ENCODE data around the gene EYA2. TPM values are rescaled to one million over a fixed set of nuclear protein-coding genes. Genes with fewer than 3 reads are reported as not detected.
A peak's percentile ranks its signal among the peaks of the same experiment; 100 is the strongest.

Gene EYA2
- polyA plus RNA-seq, 3 donors, result 0.04 to 0.16 TPM; not detected in 1

DNA sequence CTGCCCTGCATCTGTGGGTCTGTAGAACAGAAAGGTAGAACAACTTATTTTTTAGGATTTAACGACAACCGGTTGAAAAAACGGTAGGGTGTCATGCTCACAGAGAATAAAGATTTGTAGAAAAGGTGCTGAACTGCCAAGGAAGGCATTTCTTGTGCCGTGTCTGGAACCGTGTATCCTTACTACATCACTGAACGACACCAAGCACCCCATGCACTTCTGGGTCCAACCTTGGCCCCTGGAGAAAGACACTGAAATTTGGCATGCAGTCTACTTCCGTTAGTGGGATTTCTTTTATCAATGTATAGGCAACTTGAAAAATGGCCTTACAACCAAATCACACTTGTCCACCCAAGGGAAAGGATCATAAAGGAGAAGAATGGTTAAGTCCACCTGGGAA, 316.4 kb downstream of the EYA2 start:
- H3K9me3 Mint-ChIP-seq, result no peaks in the 10 kb centered on the region
- intact Hi-C loops (cut with micrococcal nuclease), result no loop called here
- no peak overlapping the region for H2AFZ ChIP-seq (ENCODE audit: insufficient read depth, low read depth, low read length, poor library complexity, severe bottlenecking)
- H3K9me3 ChIP-seq (replicated peaks in 1 of 2; ENCODE audit: control insufficient read depth in 1 of 2, insufficient read depth in 1 of 2, low read length in 2 of 2), result no peaks in the 10 kb centered on the region
- TF ChIP-seq, protein P1, sequence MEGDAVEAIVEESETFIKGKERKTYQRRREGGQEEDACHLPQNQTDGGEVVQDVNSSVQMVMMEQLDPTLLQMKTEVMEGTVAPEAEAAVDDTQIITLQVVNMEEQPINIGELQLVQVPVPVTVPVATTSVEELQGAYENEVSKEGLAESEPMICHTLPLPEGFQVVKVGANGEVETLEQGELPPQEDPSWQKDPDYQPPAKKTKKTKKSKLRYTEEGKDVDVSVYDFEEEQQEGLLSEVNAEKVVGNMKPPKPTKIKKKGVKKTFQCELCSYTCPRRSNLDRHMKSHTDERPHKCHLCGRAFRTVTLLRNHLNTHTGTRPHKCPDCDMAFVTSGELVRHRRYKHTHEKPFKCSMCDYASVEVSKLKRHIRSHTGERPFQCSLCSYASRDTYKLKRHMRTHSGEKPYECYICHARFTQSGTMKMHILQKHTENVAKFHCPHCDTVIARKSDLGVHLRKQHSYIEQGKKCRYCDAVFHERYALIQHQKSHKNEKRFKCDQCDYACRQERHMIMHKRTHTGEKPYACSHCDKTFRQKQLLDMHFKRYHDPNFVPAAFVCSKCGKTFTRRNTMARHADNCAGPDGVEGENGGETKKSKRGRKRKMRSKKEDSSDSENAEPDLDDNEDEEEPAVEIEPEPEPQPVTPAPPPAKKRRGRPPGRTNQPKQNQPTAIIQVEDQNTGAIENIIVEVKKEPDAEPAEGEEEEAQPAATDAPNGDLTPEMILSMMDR (IDR thresholded peaks at IDR 0.05), result no peak
- no peak overlapping the region for H3K9ac ChIP-seq (ENCODE audit: insufficient read depth, low read length, poor library complexity, severe bottlenecking)
- DNase-seq, result no peak
- peaks cover 23 to 32% of the 10 kb centered on the region in 2 donors for H3K36me3 Mint-ChIP-seq
- no CpG with 5 or more reads among the region's 7 CpGs for WGBS (ENCODE audit: insufficient coverage)
- H3K27ac Mint-ChIP-seq, result no peak overlapping the region
- peaks cover 0 to 2% (median 0%) of the 10 kb centered on the region in 3 donors for H3K27me3 Mint-ChIP-seq (ENCODE audit: low read depth in 3 of 3)
- H4K20me1 ChIP-seq (ENCODE audit: insufficient read depth, low read length), result peaks cover 4% of the 10 kb centered on the region
- peaks cover 66 to 80% of the 10 kb centered on the region in 2 donors for H3K36me3 ChIP-seq (replicated peaks in 1 of 2; ENCODE audit: control insufficient read depth in 1 of 2, insufficient read depth in 2 of 2, low read length in 2 of 2)
- no peaks in the 10 kb centered on the region for H3K79me2 ChIP-seq (ENCODE audit: insufficient read depth, low read length)
- no peak overlapping the region for H3K27ac ChIP-seq (ENCODE audit: low read depth in 1 of 2, low read length in 2 of 2)
- H3K4me1 ChIP-seq (ENCODE audit: control insufficient read depth in 1 of 2, insufficient read depth in 2 of 2, low read length in 2 of 2), result no peaks in the 10 kb centered on the region
- no peak overlapping the region for H3K4me3 Mint-ChIP-seq
- H3K4me2 ChIP-seq (replicated peaks; ENCODE audit: extremely low read depth, low read length, poor library complexity, severe bottlenecking), result no peak overlapping the region
- H3K27me3 ChIP-seq (ENCODE audit: control insufficient read depth in 2 of 2, insufficient read depth in 2 of 2, low read length in 2 of 2), result no peaks in the 10 kb centered on the region
- H3K4me1 Mint-ChIP-seq, result no peaks in the 10 kb centered on the region
- no peak overlapping the region for H3K4me3 ChIP-seq (replicated peaks in 1 of 3; ENCODE audit: low read depth in 2 of 3, low read length in 3 of 3)

GRCh38 chr20:47212606-47213207, 318.1 kb downstream of the EYA2 start:
- H3K79me2 ChIP-seq (ENCODE audit: insufficient read depth, low read length), result no peaks in the 10 kb centered on the region
- intact Hi-C loops (cut with micrococcal nuclease), result no loop called here
- no peak for DNase-seq
- no peaks in the 10 kb centered on the region for H3K9me3 ChIP-seq (replicated peaks in 1 of 2; ENCODE audit: control insufficient read depth in 1 of 2, insufficient read depth in 1 of 2, low read length in 2 of 2)
- Mint-ChIP-seq H3K27me3 (ENCODE audit: low read depth in 3 of 3) (peaks cover 0 to 2% (median 0%) of the 10 kb centered on the region in 3 donors), H3K4me1 (no peaks in the 10 kb centered on the region), H3K9me3 (no peaks in the 10 kb centered on the region), H3K4me3 (no peak overlapping the region), H3K36me3 (peaks cover 39 to 41% of the 10 kb centered on the region in 2 donors), H3K27ac (no peak overlapping the region)
- TF ChIP-seq, protein P1 (IDR thresholded peaks at IDR 0.05), result no peak
- H3K36me3 ChIP-seq (replicated peaks in 1 of 2; ENCODE audit: control insufficient read depth in 1 of 2, insufficient read depth in 2 of 2, low read length in 2 of 2), result peaks cover 77 to 97% of the 10 kb centered on the region in 2 donors
- H3K27ac ChIP-seq (ENCODE audit: low read depth in 1 of 2, low read length in 2 of 2), result peak overlapping the region in 1 of 2 donors; percentile 20
- no peak overlapping the region for H3K9ac ChIP-seq (ENCODE audit: insufficient read depth, low read length, poor library complexity, severe bottlenecking)
- H3K27me3 ChIP-seq (ENCODE audit: control insufficient read depth in 2 of 2, insufficient read depth in 2 of 2, low read length in 2 of 2), result no peaks in the 10 kb centered on the region
- no peak overlapping the region for H3K4me2 ChIP-seq (replicated peaks; ENCODE audit: extremely low read depth, low read length, poor library complexity, severe bottlenecking)
- WGBS (ENCODE audit: insufficient coverage), result 100% methylated on average over 1 of the region's 9 CpGs
- H4K20me1 ChIP-seq (ENCODE audit: insufficient read depth, low read length), result peaks cover 4% of the 10 kb centered on the region
- no peak overlapping the region for H3K4me3 ChIP-seq (replicated peaks in 1 of 3; ENCODE audit: low read depth in 2 of 3, low read length in 3 of 3)
- H3K4me1 ChIP-seq (ENCODE audit: control insufficient read depth in 1 of 2, insufficient read depth in 2 of 2, low read length in 2 of 2), result no peaks in the 10 kb centered on the region
- H2AFZ ChIP-seq (ENCODE audit: insufficient read depth, low read depth, low read length, poor library complexity, severe bottlenecking), result no peak overlapping the region

Data from CD14-positive monocyte (primary cell).